Measurements from ENCODE around the gene GGCX.

DNA sequence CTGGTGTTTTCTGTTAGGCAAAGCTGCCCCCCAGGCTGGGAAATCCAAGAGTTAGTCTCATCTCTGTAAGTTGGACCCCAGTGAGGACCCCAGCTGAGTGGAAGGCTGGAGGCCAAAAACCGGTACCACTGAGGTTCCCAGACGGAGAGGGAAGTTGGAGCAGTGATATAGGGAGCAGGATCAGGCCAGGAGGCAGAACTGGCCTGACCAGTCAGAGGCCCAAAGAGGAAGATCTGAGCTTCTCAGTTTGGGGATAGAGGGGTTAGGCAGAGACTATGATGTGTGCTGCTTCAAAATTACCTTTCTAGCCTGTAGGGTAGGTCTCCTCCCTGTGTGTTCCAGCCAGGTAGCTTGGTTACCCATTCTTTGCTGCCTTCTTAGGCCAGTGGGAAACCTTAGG is 29.7 kb upstream of the GGCX start:
- TF ChIP-seq, protein P1, sequence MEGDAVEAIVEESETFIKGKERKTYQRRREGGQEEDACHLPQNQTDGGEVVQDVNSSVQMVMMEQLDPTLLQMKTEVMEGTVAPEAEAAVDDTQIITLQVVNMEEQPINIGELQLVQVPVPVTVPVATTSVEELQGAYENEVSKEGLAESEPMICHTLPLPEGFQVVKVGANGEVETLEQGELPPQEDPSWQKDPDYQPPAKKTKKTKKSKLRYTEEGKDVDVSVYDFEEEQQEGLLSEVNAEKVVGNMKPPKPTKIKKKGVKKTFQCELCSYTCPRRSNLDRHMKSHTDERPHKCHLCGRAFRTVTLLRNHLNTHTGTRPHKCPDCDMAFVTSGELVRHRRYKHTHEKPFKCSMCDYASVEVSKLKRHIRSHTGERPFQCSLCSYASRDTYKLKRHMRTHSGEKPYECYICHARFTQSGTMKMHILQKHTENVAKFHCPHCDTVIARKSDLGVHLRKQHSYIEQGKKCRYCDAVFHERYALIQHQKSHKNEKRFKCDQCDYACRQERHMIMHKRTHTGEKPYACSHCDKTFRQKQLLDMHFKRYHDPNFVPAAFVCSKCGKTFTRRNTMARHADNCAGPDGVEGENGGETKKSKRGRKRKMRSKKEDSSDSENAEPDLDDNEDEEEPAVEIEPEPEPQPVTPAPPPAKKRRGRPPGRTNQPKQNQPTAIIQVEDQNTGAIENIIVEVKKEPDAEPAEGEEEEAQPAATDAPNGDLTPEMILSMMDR (IDR thresholded peaks at IDR 0.05; ENCODE audit: low read length), result no peak
- no peak for TF ChIP-seq EZH2 (optimal IDR thresholded peaks at IDR 0.05; ENCODE audit: low read depth, low read length)
